ENCODE data around the gene ACKR4.

ACKR4 gene

DNA sequence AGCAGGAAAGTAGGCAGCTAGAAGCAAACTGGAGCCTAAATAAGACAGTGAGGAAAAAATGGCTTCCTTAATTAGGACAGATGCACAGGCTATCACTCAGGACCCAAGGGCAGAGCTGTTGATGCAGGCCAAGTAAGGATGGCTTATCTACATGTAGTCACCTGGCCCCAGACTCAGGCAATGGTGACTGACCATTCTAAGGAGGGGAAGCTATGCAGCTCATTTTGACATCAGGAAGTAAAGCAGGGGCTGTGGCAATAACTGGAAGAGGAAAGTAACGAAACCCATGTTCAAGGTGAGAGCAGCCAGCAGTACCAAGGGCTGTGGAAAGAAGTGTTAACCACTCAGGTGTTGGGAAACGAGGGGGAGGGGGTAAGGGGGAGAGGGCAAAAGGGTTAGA is 46.3 kb downstream of the ACKR4 start:
- no peak for DNase-seq

DNA sequence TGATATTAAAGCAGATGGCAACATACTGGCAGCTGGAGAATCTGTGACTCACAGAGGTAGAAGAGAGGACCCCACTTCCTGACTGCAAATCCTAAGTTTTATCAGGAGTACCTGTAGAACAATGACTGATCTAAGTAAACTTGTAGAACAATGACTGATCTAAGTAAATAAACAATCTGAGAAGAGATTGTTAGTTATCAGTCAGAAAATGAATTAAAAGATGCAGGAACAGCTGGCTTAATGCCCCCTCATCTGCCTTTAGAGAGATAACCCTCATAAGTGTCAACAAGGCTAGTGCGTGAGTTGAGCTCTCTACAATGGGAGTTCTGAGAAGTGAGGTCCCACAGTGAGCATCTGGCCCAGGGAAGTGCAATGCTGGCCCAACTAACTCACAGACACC is 48.0 kb downstream of the ACKR4 start:
- no peak for DNase-seq

- DNase-seq, result no peak
Measured at GRCh38 chr3:132650153-132650552, 53.1 kb downstream of the ACKR4 start.
